ENCODE measurements around the gene CMTM5. TPM values are rescaled to one million over a fixed set of nuclear protein-coding genes. Genes with fewer than 3 reads are reported as not detected.

The CMTM5 gene
- total and polyA plus RNA-seq, 2 donors (not counting 3 experiments of a cell fraction or from before 2014, with no cell fraction given), result not detected

DNA sequence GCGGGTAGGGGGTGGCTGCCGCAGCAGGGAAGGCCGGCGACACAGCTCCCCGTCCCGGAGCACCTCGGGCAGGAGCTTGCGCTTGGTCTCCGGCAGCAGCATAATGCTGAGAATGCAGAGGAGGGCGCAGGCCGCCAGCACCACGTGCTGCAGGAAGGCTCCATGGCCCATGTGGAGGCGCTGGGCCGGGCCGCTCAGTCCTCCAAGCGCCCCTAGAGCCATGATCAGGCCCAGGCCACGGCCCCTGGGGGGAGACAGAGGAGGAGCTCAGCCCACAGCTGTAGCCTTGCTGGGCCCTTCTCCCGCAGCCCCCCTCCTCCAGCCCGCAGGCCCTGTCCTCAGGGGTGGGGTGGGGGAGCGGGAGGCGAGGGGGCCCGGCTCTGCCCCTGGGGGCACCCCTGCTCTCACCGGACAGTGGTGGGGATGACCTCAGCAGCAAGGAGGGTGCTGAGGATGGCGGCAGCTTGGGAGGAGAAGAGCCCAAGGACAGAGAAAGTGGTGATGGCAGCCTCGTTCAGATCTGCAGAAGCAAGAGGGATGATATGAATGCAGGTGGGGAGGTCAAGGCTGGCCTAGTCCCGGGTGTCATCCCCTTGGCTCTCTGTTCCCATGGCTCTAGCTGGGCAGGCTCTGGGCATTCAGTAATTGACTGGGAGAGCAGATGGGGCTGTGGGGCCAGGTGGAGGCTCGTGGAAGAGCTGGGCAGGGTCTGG is 30.0 kb upstream of the CMTM5 start:
- POLR2A ChIA-PET, result no interaction called here
- no peak for FAIRE-seq

More for the DNA sequence above, 30.0 kb upstream of the CMTM5 start:
- no peak overlapping the region for H3K27ac ChIP-seq (ENCODE audit: insufficient read depth, low read depth, low read length)
- H4K20me1 ChIP-seq (replicated peaks; ENCODE audit: control insufficient read depth, extremely low read depth, insufficient read depth, low read length), result no peaks in the 10 kb centered on the region
- no peak overlapping the region for H2AFZ ChIP-seq (ENCODE audit: low read depth, low read length)
- no peaks in the 10 kb centered on the region for H3K9me3 ChIP-seq (replicated peaks; ENCODE audit: control insufficient read depth, insufficient read depth, low read length)
- TF ChIP-seq, protein P1, sequence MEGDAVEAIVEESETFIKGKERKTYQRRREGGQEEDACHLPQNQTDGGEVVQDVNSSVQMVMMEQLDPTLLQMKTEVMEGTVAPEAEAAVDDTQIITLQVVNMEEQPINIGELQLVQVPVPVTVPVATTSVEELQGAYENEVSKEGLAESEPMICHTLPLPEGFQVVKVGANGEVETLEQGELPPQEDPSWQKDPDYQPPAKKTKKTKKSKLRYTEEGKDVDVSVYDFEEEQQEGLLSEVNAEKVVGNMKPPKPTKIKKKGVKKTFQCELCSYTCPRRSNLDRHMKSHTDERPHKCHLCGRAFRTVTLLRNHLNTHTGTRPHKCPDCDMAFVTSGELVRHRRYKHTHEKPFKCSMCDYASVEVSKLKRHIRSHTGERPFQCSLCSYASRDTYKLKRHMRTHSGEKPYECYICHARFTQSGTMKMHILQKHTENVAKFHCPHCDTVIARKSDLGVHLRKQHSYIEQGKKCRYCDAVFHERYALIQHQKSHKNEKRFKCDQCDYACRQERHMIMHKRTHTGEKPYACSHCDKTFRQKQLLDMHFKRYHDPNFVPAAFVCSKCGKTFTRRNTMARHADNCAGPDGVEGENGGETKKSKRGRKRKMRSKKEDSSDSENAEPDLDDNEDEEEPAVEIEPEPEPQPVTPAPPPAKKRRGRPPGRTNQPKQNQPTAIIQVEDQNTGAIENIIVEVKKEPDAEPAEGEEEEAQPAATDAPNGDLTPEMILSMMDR (IDR thresholded peaks at IDR 0.05; ENCODE audit: extremely low read depth in 1 of 2, insufficient read depth in 1 of 2, low read depth in 1 of 2, low read length in 2 of 2), result no peak
- no peak for TF ChIP-seq GATA2 (IDR thresholded peaks at IDR 0.05; ENCODE audit: insufficient read depth, insufficient read length, low read depth, low read length)
- no peak for TF ChIP-seq EZH2 (IDR thresholded peaks at IDR 0.05; ENCODE audit: borderline replicate concordance, low read depth, low read length, severe bottlenecking)
- TF ChIP-seq FOS (IDR thresholded peaks at IDR 0.05; ENCODE audit: borderline replicate concordance, insufficient read depth, low read length), result no peak
- TF ChIP-seq JUN (IDR thresholded peaks at IDR 0.05; ENCODE audit: borderline replicate concordance, insufficient read depth, insufficient read length, low read depth), result no peak
- TF ChIP-seq MYC (IDR thresholded peaks at IDR 0.05; ENCODE audit: low read depth, low read length), result no peak
- no peak for TF ChIP-seq POLR2AphosphoS5 (IDR thresholded peaks at IDR 0.05; ENCODE audit: insufficient read depth, low read depth, low read length)
- TF ChIP-seq POLR2A (IDR thresholded peaks at IDR 0.05; ENCODE audit: low read depth, low read length), result no peak
- TF ChIP-seq, protein P2, sequence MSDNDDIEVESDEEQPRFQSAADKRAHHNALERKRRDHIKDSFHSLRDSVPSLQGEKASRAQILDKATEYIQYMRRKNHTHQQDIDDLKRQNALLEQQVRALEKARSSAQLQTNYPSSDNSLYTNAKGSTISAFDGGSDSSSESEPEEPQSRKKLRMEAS (IDR thresholded peaks at IDR 0.05; ENCODE audit: insufficient read depth, insufficient read length), result no peak
- dilution Hi-C loops (cut with MboI; ENCODE audit: extremely low pct_ligation_motif_present, low sequenced_read_pairs) (no loop called here), intact Hi-C loops (cut with micrococcal nuclease) (no loop called here)
- no peak overlapping the region for H3K4me2 ChIP-seq (ENCODE audit: insufficient read depth, low read length)
- no peaks in the 10 kb centered on the region for H3K4me1 ChIP-seq (ENCODE audit: control insufficient read depth, extremely low read depth, insufficient read depth, low read length)
- no peak overlapping the region for H3K4me3 ChIP-seq (replicated peaks in 1 of 3; ENCODE audit: insufficient read depth in 1 of 3, low read depth in 1 of 3, low read length in 3 of 3)
- H3K27me3 ChIP-seq (ENCODE audit: control insufficient read depth in 2 of 2, insufficient read depth in 2 of 2, low read length in 2 of 2), result peaks cover 16 to 20% of the 10 kb centered on the region in 2 experiments
- CTCF ChIA-PET, result interaction anchor here (1.0 to 1.9 kb wide), 4 partner anchors 11 to 33 kb away, joined by 3 to 7 read pairs (median 4); no protein-coding TSS in a partner anchor
- no TSS peak for BruUV-seq (replicated peaks)
- no peaks in the 10 kb centered on the region for H3K9me1 ChIP-seq (replicated peaks; ENCODE audit: control insufficient read depth, extremely low read depth, insufficient read depth, low read length)
- no peaks in the 10 kb centered on the region for H3K79me2 ChIP-seq (ENCODE audit: control insufficient read depth, insufficient read depth, low read length)
- DNase-seq (ENCODE audit: low read depth, low spot score), result no peak
- H3K36me3 ChIP-seq (ENCODE audit: control insufficient read depth in 2 of 2, extremely low read depth in 1 of 2, insufficient read depth in 2 of 2, low read length in 2 of 2), result no peaks in the 10 kb centered on the region
- H3K9ac ChIP-seq (replicated peaks; ENCODE audit: extremely low read depth, insufficient read depth, low read length), result no peak overlapping the region
